Caco-2 (cell line): ENCODE data around the gene RNF214. TPM values are rescaled to one million over a fixed set of nuclear protein-coding genes. Genes with fewer than 3 reads are reported as not detected.

ENCODE experiments used
- BruUV-seq: library from RNA; stranded (reverse); fragments of 400-500 nt; replicated peaks from 2 replicates; lab custom pipeline; 2021; lab: Mats Ljungman, UMichigan
- CTCF ChIA-PET: fragments of 300-600 bp; sonication (Branson Sonifier 250); formaldehyde crosslinking; loops from one replicate; lab custom pipeline; 2022; ENCODE audit warnings: antibody characterized with exemption; lab: Charles Lee
- POLR2A ChIA-PET: fragments of 300-600 bp; sonication (Branson Sonifier 250); formaldehyde crosslinking; loops from one replicate; lab custom pipeline; 2022; ENCODE audit warnings: antibody characterized with exemption; lab: Charles Lee
- DNase-seq, 2 experiments: peaks; one replicate each; pipeline versions ENCODE4 v3.0.0 to v3.0.0-alpha.2; 2020 to 2022
- H3K27me3 ChIP-seq: replicated peaks from 2 replicates; pipeline ENCODE4 v1.6.0; 2011; ENCODE audit warnings: low read length; ENCODE audit not compliant: control insufficient read depth, insufficient read depth
- H3K36me3 ChIP-seq: 2 replicates; pipeline ENCODE4 v1.5.1; 2011; ENCODE audit warnings: low read length; ENCODE audit not compliant: control insufficient read depth, insufficient read depth
- H3K4me1 ChIP-seq: fragments of 250-450 bp; sonication (Bioruptor Pico); 2 replicates; pipeline ENCODE4 v1.5.1; 2020; ENCODE audit warnings: mild to moderate bottlenecking
- H3K4me3 ChIP-seq: 2 replicates; pipeline ENCODE4 v1.5.1; 2011; ENCODE audit warnings: low read depth, mild to moderate bottlenecking, control low read depth, low read length
- H3K9me3 ChIP-seq: fragments of 250-450 bp; sonication (Bioruptor Pico); 2 replicates; pipeline ENCODE4 v1.5.1; 2020; ENCODE audit warnings: mild to moderate bottlenecking, moderate library complexity
- H3K27ac Mint-ChIP-seq: one replicate; pipeline ENCODE4 v1.8.0; 2022; ENCODE audit warnings: mixed read lengths; ENCODE audit not compliant: unreplicated experiment
- H3K27me3 Mint-ChIP-seq: one replicate; pipeline ENCODE4 v1.8.0; 2022; ENCODE audit warnings: mixed read lengths; ENCODE audit not compliant: insufficient read depth, unreplicated experiment
- H3K36me3 Mint-ChIP-seq: one replicate; pipeline ENCODE4 v1.8.0; 2022; ENCODE audit warnings: mild to moderate bottlenecking, mixed read lengths; ENCODE audit not compliant: insufficient read depth, unreplicated experiment
- H3K4me1 Mint-ChIP-seq: one replicate; pipeline ENCODE4 v1.8.0; 2022; ENCODE audit warnings: low read depth, mixed read lengths; ENCODE audit not compliant: unreplicated experiment
- H3K4me3 Mint-ChIP-seq: one replicate; pipeline ENCODE4 v1.8.0; 2022; ENCODE audit warnings: mild to moderate bottlenecking, moderate library complexity, mixed read lengths; ENCODE audit not compliant: unreplicated experiment
- H3K9me3 Mint-ChIP-seq: one replicate; pipeline ENCODE4 v1.8.0; 2022; ENCODE audit warnings: mixed read lengths; ENCODE audit not compliant: unreplicated experiment
- CTCF ChIP-seq, 2 experiments: fragments of 200-600 bp in 1 of 2; IDR thresholded peaks; 1 replicate in 1 of 2; 2 replicates in 1 of 2; pipeline versions ENCODE4 v1.5.1 to v1.8.0; 2011 to 2022; ENCODE audit warnings: antibody characterized with exemption in 1 of 2, control low read depth in 1 of 2, inconsistent platforms in 1 of 2, low read depth in 1 of 2, low read length in 1 of 2, mild to moderate bottlenecking in 1 of 2, moderate library complexity in 1 of 2; ENCODE audit not compliant: insufficient read depth in 1 of 2, severe bottlenecking in 1 of 2, unreplicated experiment in 1 of 2
- intact Hi-C: fragments of 100-400 bp; cut with micrococcal nuclease; formaldehyde crosslinking; loops from one replicate; pipeline ENCODE4 v1.10.0; 2022; ENCODE audit not compliant: unreplicated experiment
- total RNA-seq: library from RNA; stranded (reverse); gene quantifications from 2 replicates; pipeline ENCODE4 v1.2.3, GENCODE V29; 2022

Gene RNF214
- total RNA-seq, 1 experiment from 2014 or later: 55.8 TPM

- H3K4me1 ChIP-seq: peaks cover 46% of the 10 kb centered on the region
- POLR2A ChIA-PET: interaction anchor here (0.6 kb wide), 1 partner anchor 76 kb away, joined by 4 read pairs; no protein-coding TSS in a partner anchor
- peaks cover 78% of the 10 kb centered on the region for H3K36me3 Mint-ChIP-seq
These were observed 12.5 kb upstream of the RNF214 start for GRCh38 chr11:117219995-117220394.

GRCh38 chr11:117220568-117220967 is 11.9 kb upstream of the RNF214 start:
- Histone ChIP-seq H3K4me1 (peaks cover 52% of the 10 kb centered on the region), H3K4me3 (no peak overlapping the region), H3K9me3 (no peaks in the 10 kb centered on the region), H3K27me3 (no peaks in the 10 kb centered on the region), H3K36me3 (peaks cover 14% of the 10 kb centered on the region)
- Mint-ChIP-seq H3K4me3 (no peak overlapping the region), H3K4me1 (peaks cover 42% of the 10 kb centered on the region), H3K27ac (peak overlapping the region; percentile 23), H3K27me3 (no peaks in the 10 kb centered on the region), H3K36me3 (peaks cover 78% of the 10 kb centered on the region), H3K9me3 (no peaks in the 10 kb centered on the region)
- POLR2A ChIA-PET: no interaction called here
- CTCF ChIA-PET: no interaction called here
- no peak for DNase-seq
- no peak for TF ChIP-seq CTCF (IDR thresholded peaks at IDR 0.05; ENCODE audit: insufficient read depth in 1 of 2, low read depth in 1 of 2, low read length in 1 of 2, severe bottlenecking in 1 of 2, unreplicated experiment in 1 of 2)
- intact Hi-C loops: no loop called here
- BruUV-seq: no TSS peak

More at GRCh38 chr11:117219995-117220394, 12.5 kb upstream of the RNF214 start:
- no peak overlapping the region for H3K4me3 Mint-ChIP-seq
- no peak for TF ChIP-seq CTCF (IDR thresholded peaks at IDR 0.05; ENCODE audit: insufficient read depth in 1 of 2, low read depth in 1 of 2, low read length in 1 of 2, severe bottlenecking in 1 of 2, unreplicated experiment in 1 of 2)
- H3K27me3 ChIP-seq: no peaks in the 10 kb centered on the region
- DNase-seq: no peak
- H3K4me1 Mint-ChIP-seq: peaks cover 36% of the 10 kb centered on the region
- H3K9me3 ChIP-seq: no peaks in the 10 kb centered on the region
- BruUV-seq: no TSS peak
- CTCF ChIA-PET: no interaction called here
- H3K27ac Mint-ChIP-seq: peak overlapping the region; percentile 23
- H3K36me3 ChIP-seq: peaks cover 14% of the 10 kb centered on the region
- no peaks in the 10 kb centered on the region for H3K27me3 Mint-ChIP-seq
- no peaks in the 10 kb centered on the region for H3K9me3 Mint-ChIP-seq
- H3K4me3 ChIP-seq: no peak overlapping the region
- intact Hi-C loops: no loop called here

- Histone ChIP-seq H3K27me3 (no peaks in the 10 kb centered on the region), H3K4me1 (peaks cover 56% of the 10 kb centered on the region), H3K36me3 (peaks cover 14% of the 10 kb centered on the region), H3K4me3 (no peak overlapping the region), H3K9me3 (no peaks in the 10 kb centered on the region)
- no peak overlapping the region for H3K4me3 Mint-ChIP-seq
- no peaks in the 10 kb centered on the region for H3K27me3 Mint-ChIP-seq
- H3K27ac Mint-ChIP-seq: no peak overlapping the region
- BruUV-seq: no TSS peak
- ChIA-PET POLR2A (no interaction called here), CTCF (interaction anchor here (1.2 kb wide), 1 partner anchor 43 kb away, joined by 6 read pairs; the partner anchor contains the start of gene SIDT2)
- DNase-seq: peak in 1 of 2 experiments; percentile 18
- intact Hi-C loops: no loop called here
- H3K9me3 Mint-ChIP-seq: no peaks in the 10 kb centered on the region
- TF ChIP-seq CTCF (IDR thresholded peaks at IDR 0.05; ENCODE audit: insufficient read depth in 1 of 2, low read depth in 1 of 2, low read length in 1 of 2, severe bottlenecking in 1 of 2, unreplicated experiment in 1 of 2): no peak
- H3K4me1 Mint-ChIP-seq: peaks cover 43% of the 10 kb centered on the region
- H3K36me3 Mint-ChIP-seq: peaks cover 78% of the 10 kb centered on the region
These were observed 11.3 kb upstream of the RNF214 start for GRCh38 chr11:117220999-117221774.
